Stimulated activated CD4-positive, alpha-beta T cell treated with anti-CD3 and anti-CD28 coated beads, Interleukin-1b, Interleukin-23, amount 100 ng/mL, for 24 hours (primary cell): Measurements from ENCODE around the gene RC3H2.
"Not testable (repeated sequence)": the region's sequence is repeated elsewhere in the genome, so short reads cannot be mapped to it uniquely, and the experiment has no call there.

ENCODE experiments used
- DNase-seq, 4 experiments: peaks; one replicate each; pipeline ENCODE4 v3.0.0-alpha.2; 2020; ENCODE audit warnings: low read depth in 4 of 4, low spot score in 1 of 4

RC3H2 gene

GRCh38 chr9:122848256-122848943 is 56.8 kb downstream of the RC3H2 start:
- no peak for DNase-seq

DNA sequence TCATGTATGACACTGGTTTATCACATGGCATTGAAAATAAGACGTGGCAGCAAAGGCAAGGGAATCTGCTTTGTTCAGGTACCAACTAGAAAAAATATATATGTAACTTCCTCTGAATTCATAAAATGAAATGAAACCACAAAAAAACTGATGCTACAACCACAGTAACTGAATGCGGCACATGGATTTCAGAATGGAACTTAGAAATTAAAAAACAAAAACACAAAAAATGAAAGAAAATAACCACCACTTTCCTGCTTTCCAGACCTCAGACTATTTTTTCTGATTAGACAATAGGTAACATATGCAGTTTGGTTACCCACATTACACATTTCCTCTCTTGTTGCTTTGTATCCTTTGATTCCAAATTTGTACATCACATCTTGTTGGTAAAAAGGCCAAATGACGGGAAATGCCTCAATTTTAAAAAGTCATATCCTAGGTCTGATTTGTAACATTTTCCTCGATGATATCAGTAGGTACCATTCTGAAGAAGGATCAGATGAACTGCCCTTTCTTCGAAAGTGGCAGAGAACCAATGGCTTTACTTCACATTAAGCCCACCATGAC is 58.7 kb downstream of the RC3H2 start:
- no peak for DNase-seq

- no peak for DNase-seq
Measured at GRCh38 chr9:122845116-122845515, 60.0 kb downstream of the RC3H2 start.

GRCh38 chr9:122844137-122844536 is 61.0 kb downstream of the RC3H2 start:
- DNase-seq, result no peak

GRCh38 chr9:122841501-122841900 is 63.7 kb downstream of the RC3H2 start:
- DNase-seq, result no peak

DNA sequence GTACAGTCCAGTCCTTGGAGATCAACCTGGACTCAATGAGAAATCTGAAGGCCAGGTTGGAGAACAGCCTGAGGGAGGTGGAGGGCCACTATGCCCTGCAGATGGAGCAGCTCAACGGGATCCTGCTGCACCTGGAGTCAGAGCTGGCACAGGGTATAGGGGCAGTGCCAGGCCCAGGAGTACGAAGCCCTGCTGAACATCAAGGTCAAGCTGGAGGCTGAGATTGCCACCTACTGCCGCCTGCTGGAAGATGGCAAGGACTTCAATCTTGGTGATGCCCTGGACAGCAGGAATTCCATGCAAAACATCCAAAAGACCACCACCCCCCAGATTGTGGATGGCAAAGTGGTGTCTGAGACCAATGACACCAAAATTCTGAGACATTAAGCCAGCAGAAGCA is 66.7 kb downstream of the RC3H2 start:
- not testable (repeated sequence) for DNase-seq

GRCh38 chr9:122837266-122837850 is 67.8 kb downstream of the RC3H2 start:
- no peak for DNase-seq

GRCh38 chr9:122835313-122835731 is 69.8 kb downstream of the RC3H2 start:
- no peak for DNase-seq

GRCh38 chr9:122832194-122832593 is 73.0 kb downstream of the RC3H2 start:
- DNase-seq, result no peak

GRCh38 chr9:122828965-122829284 is 76.2 kb downstream of the RC3H2 start:
- not testable (repeated sequence) for DNase-seq

- no peak for DNase-seq
Measured at GRCh38 chr9:122827761-122828093, 77.4 kb downstream of the RC3H2 start.

GRCh38 chr9:122822938-122823337 is 82.2 kb downstream of the RC3H2 start:
- no peak for DNase-seq

- no peak for DNase-seq
Measured at GRCh38 chr9:122822056-122822455, 83.1 kb downstream of the RC3H2 start.

- DNase-seq, result no peak
Measured at GRCh38 chr9:122821278-122821943, 83.7 kb downstream of the RC3H2 start.

GRCh38 chr9:122820490-122820845 is 84.7 kb downstream of the RC3H2 start:
- DNase-seq, result no peak

DNA sequence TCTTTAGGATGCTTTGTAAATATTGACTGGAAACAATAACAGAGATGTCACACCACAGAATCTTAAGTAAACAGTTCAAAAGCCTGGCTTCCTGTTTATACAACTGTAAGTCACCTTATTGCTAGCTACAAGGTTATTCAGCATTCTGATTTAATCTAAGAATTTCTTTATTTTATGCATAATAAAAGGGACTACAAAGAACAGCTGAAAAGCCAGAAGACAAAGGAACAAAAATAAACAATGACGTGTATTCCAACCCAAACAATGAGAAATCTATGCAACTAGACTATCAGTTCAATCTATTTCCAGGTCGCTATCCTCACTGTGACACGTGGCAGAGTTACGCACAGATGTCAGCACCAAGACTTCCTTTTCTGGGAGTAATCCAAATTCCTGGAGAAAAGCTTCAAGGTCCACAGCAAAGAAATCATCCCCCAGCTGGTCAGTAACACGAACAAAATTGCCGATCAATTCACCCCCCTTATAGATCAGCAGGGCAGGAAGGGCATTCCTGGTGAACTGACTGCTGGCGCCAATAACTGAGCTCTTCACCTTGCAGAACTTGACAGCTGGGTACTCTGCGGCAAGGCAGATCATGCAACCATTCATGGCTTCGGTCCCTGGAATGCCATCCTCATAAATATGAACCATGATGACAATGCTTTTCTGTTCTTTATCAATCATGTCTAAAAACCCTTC is 85.2 kb downstream of the RC3H2 start:
- DNase-seq, result no peak

- DNase-seq, result no peak
Measured at GRCh38 chr9:122819326-122819725, 85.8 kb downstream of the RC3H2 start.

- no peak for DNase-seq
Measured at GRCh38 chr9:122816163-122816867, 88.8 kb downstream of the RC3H2 start.

GRCh38 chr9:122815544-122815943 is 89.6 kb downstream of the RC3H2 start:
- DNase-seq, result no peak

DNA sequence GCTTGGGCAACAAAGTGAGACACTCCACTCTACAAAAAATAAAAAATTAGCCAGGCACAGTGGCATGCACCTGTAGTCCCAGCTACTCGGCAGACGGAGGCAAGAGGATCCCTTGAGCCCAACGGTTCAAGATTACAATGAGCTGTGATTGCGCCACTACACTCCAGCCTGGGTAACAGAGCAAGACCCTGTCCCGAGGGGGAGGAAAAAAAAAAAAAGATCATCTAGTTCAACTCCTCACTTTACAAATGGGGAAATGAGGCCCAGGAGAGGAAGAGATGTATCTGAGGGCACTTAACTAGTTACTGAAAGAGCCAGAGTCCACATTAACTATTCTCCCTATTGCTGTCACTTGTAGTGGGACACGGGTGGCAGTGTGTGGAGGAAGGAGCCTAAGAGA is 90.6 kb downstream of the RC3H2 start:
- no peak for DNase-seq

- DNase-seq, result no peak
Measured at GRCh38 chr9:122812736-122813135, 92.4 kb downstream of the RC3H2 start.
